ENCODE data around the gene C10orf90.

GRCh38 chr10:126673565-126673964 lies 3.1 kb upstream of the C10orf90 start:
- TF ChIP-seq CTCF (IDR thresholded peaks at IDR 0.05; ENCODE audit: poor library complexity) = no peak
- no peak for TF ChIP-seq EZH2 (IDR thresholded peaks at IDR 0.05; ENCODE audit: borderline replicate concordance)

All from hepatocyte (in vitro differentiated cells).